Measurements from ENCODE around the gene ANAPC16. TPM values are rescaled to one million over a fixed set of nuclear protein-coding genes. Genes with fewer than 3 reads are reported as not detected.

ANAPC16 gene
- total RNA-seq, 1 experiment from 2014 or later, result 144 TPM

DNA sequence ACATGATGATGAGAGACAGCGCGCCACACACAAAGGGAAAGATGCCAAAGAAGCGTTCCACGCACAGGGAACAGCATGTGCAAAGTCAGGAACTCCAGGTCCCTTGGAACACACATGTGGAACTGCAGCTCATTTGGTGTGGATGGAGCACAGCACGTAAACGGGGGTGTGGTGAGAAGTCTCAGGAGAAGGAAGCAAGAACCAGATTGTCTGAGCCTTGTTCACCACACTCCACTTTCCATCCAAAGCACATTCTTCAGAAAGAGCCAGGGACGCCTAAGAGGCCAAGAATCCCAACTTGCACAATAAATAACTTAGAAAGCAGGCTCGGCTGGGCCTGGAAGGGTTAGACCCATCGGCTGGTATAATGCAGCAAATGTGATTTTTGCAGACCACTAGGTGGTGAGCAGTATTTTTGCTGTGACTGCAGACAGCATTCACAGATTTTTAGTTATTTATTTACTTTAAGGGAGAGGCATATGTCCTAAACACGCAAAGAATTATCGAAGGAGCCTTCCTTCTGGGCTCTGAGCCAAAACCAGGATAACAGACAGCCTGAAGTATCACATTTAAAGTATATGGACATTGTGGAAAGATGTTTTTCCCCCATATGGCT, 28.1 kb downstream of the ANAPC16 start:
- peaks cover 12% of the 10 kb centered on the region for H3K36me3 Mint-ChIP-seq (ENCODE audit: insufficient read depth, unreplicated experiment)
- H3K4me3 Mint-ChIP-seq (ENCODE audit: unreplicated experiment), result no peak overlapping the region
- intact Hi-C loops (cut with micrococcal nuclease; ENCODE audit: unreplicated experiment), result loop anchor here (1.0 to 2.0 kb wide), 3 partner anchors 16 to 85 kb away; no protein-coding TSS in a partner anchor
- Histone ChIP-seq H3K4me3 (ENCODE audit: low read depth, low read length) (no peak overlapping the region), H3K4me1 (peaks cover 26% of the 10 kb centered on the region), H3K27me3 (replicated peaks; ENCODE audit: control insufficient read depth, insufficient read depth, low read length) (no peaks in the 10 kb centered on the region), H3K9me3 (no peaks in the 10 kb centered on the region), H3K36me3 (ENCODE audit: control insufficient read depth, insufficient read depth, low read length) (no peaks in the 10 kb centered on the region)
- BruUV-seq (replicated peaks), result no TSS peak
- H3K27ac Mint-ChIP-seq (ENCODE audit: unreplicated experiment), result peak overlapping the region; percentile 61
- TF ChIP-seq, protein P1, sequence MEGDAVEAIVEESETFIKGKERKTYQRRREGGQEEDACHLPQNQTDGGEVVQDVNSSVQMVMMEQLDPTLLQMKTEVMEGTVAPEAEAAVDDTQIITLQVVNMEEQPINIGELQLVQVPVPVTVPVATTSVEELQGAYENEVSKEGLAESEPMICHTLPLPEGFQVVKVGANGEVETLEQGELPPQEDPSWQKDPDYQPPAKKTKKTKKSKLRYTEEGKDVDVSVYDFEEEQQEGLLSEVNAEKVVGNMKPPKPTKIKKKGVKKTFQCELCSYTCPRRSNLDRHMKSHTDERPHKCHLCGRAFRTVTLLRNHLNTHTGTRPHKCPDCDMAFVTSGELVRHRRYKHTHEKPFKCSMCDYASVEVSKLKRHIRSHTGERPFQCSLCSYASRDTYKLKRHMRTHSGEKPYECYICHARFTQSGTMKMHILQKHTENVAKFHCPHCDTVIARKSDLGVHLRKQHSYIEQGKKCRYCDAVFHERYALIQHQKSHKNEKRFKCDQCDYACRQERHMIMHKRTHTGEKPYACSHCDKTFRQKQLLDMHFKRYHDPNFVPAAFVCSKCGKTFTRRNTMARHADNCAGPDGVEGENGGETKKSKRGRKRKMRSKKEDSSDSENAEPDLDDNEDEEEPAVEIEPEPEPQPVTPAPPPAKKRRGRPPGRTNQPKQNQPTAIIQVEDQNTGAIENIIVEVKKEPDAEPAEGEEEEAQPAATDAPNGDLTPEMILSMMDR (IDR thresholded peaks at IDR 0.05; ENCODE audit: insufficient read depth in 1 of 2, low read depth in 1 of 2, low read length in 1 of 2, severe bottlenecking in 1 of 2, unreplicated experiment in 1 of 2), result peak in 1 of 2 experiments; percentile 9
- ChIA-PET POLR2A (interaction anchor here (0.6 to 1.6 kb wide), 3 partner anchors 17 to 77 kb away, joined by 3 to 14 read pairs (median 3); no protein-coding TSS in a partner anchor), CTCF (interaction anchor here (1.5 kb wide), 1 partner anchor 118 kb away, joined by 3 read pairs; no protein-coding TSS in a partner anchor)
- peak in 1 of 2 experiments; percentile 60 for DNase-seq
- peaks cover 23% of the 10 kb centered on the region for H3K4me1 Mint-ChIP-seq (ENCODE audit: low read depth, unreplicated experiment)
- no peaks in the 10 kb centered on the region for H3K9me3 Mint-ChIP-seq (ENCODE audit: unreplicated experiment)
- H3K27me3 Mint-ChIP-seq (ENCODE audit: insufficient read depth, unreplicated experiment), result no peaks in the 10 kb centered on the region

DNA sequence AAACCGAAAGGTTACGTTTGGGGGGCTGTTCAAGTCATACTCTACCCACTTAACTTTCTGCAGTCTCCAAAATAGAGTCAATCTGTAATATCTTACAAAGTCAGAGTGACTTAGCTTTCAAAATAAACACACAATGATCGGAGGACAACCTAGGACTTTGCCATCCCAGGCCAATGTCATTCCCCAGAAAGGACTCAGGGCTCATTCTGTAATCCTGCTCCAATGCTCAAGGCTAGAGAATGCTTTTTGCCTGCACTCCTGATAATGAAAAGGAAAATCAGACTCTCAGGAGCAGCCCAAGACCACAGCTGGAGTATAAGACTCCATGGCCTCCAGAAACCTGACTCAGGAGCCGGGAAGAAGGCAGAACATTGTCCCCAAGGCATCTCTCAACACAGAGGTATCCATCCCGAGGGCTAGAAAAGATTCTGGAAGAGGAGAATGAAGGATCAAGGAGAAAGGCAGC, 28.8 kb downstream of the ANAPC16 start:
- no peaks in the 10 kb centered on the region for H3K27me3 ChIP-seq (replicated peaks; ENCODE audit: control insufficient read depth, insufficient read depth, low read length)
- Mint-ChIP-seq H3K9me3 (ENCODE audit: unreplicated experiment) (no peaks in the 10 kb centered on the region), H3K36me3 (ENCODE audit: insufficient read depth, unreplicated experiment) (peaks cover 9% of the 10 kb centered on the region), H3K27me3 (ENCODE audit: insufficient read depth, unreplicated experiment) (no peaks in the 10 kb centered on the region), H3K27ac (ENCODE audit: unreplicated experiment) (peak overlapping the region; percentile 61), H3K4me3 (ENCODE audit: unreplicated experiment) (no peak overlapping the region), H3K4me1 (ENCODE audit: low read depth, unreplicated experiment) (peaks cover 23% of the 10 kb centered on the region)
- DNase-seq, result no peak
- H3K36me3 ChIP-seq (ENCODE audit: control insufficient read depth, insufficient read depth, low read length), result no peaks in the 10 kb centered on the region
- H3K9me3 ChIP-seq, result no peaks in the 10 kb centered on the region
- BruUV-seq (replicated peaks), result no TSS peak
- intact Hi-C loops (cut with micrococcal nuclease; ENCODE audit: unreplicated experiment), result loop anchor here (1.0 to 2.0 kb wide), 3 partner anchors 16 to 84 kb away; no protein-coding TSS in a partner anchor
- CTCF ChIA-PET, result interaction anchor here (0.6 to 1.5 kb wide), 2 partner anchors 119 to 196 kb away, joined by 3 read pairs; no protein-coding TSS in a partner anchor
- TF ChIP-seq, protein P1 (IDR thresholded peaks at IDR 0.05; ENCODE audit: insufficient read depth in 1 of 2, low read depth in 1 of 2, low read length in 1 of 2, severe bottlenecking in 1 of 2, unreplicated experiment in 1 of 2), result no peak
- no peak overlapping the region for H3K4me3 ChIP-seq (ENCODE audit: low read depth, low read length)
- POLR2A ChIA-PET, result interaction anchor here (0.6 to 1.6 kb wide), 3 partner anchors 11 to 851 kb away, joined by 4 to 14 read pairs (median 4); no protein-coding TSS in a partner anchor
- H3K4me1 ChIP-seq, result peaks cover 27% of the 10 kb centered on the region

DNA sequence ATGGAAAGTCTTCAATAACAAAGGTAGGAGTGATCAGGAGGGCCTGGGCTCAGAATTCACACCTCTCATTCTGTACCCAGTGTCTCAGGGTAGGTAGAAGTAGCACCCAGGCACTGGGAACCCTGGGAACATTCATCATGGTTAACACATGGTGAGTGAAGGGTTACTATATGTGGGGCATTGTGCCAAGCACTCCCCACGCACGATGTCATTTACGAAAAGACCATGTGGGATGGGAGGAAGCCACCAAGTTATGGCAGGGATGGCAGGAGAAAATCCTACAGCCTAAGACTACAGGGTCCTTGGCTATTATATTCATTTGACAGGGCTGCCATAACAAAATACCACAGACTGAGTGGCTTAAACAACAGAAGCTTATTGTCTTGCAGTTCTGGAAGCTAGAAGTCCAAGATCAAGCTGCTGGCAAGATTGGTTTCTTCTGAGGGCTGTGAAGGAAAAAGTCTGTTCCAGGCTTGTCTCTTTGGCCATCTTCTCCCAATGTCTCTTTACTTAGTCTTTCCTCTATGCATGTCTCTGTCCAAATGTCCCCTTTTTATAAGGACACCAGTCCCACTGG, 30.2 kb downstream of the ANAPC16 start:
- Histone ChIP-seq H3K4me3 (ENCODE audit: low read depth, low read length) (no peak overlapping the region), H3K27me3 (replicated peaks; ENCODE audit: control insufficient read depth, insufficient read depth, low read length) (no peaks in the 10 kb centered on the region), H3K9me3 (no peaks in the 10 kb centered on the region), H3K4me1 (peaks cover 27% of the 10 kb centered on the region), H3K36me3 (ENCODE audit: control insufficient read depth, insufficient read depth, low read length) (no peaks in the 10 kb centered on the region)
- Mint-ChIP-seq H3K27ac (ENCODE audit: unreplicated experiment) (no peak overlapping the region), H3K27me3 (ENCODE audit: insufficient read depth, unreplicated experiment) (no peaks in the 10 kb centered on the region), H3K9me3 (ENCODE audit: unreplicated experiment) (no peaks in the 10 kb centered on the region), H3K4me3 (ENCODE audit: unreplicated experiment) (no peak overlapping the region), H3K4me1 (ENCODE audit: low read depth, unreplicated experiment) (peaks cover 23% of the 10 kb centered on the region), H3K36me3 (ENCODE audit: insufficient read depth, unreplicated experiment) (peaks cover 5% of the 10 kb centered on the region)
- no TSS peak for BruUV-seq (replicated peaks)
- CTCF ChIA-PET, result no interaction called here
- intact Hi-C loops (cut with micrococcal nuclease; ENCODE audit: unreplicated experiment), result loop anchor here (2.0 kb wide), 1 partner anchor 83 kb away; no protein-coding TSS in a partner anchor
- POLR2A ChIA-PET, result interaction anchor here (1.5 kb wide), 1 partner anchor 27 kb away, joined by 5 read pairs; no protein-coding TSS in a partner anchor
- TF ChIP-seq, protein P1 (IDR thresholded peaks at IDR 0.05; ENCODE audit: insufficient read depth in 1 of 2, low read depth in 1 of 2, low read length in 1 of 2, severe bottlenecking in 1 of 2, unreplicated experiment in 1 of 2), result no peak
- no peak for DNase-seq
